ENCODE results near the gene CORO1C. TPM values are rescaled to one million over a fixed set of nuclear protein-coding genes. Genes with fewer than 3 reads are reported as not detected.

CORO1C gene
- total RNA-seq, 1 donor from 2014 or later: 391 TPM

GRCh38 chr12:108720757-108721514 lies 10.4 kb downstream of the CORO1C start:
- H4K20me1 ChIP-seq (ENCODE audit: insufficient read depth, low read length): peaks cover 18% of the 10 kb centered on the region
- no peak overlapping the region for H2AFZ ChIP-seq (ENCODE audit: low read depth, low read length)
- Mint-ChIP-seq H3K27ac (ENCODE audit: unreplicated experiment) (peak overlapping the region; percentile 79), H3K4me3 (ENCODE audit: unreplicated experiment) (no peak overlapping the region), H3K9me3 (ENCODE audit: unreplicated experiment) (no peaks in the 10 kb centered on the region), H3K36me3 (ENCODE audit: low read depth, unreplicated experiment) (peaks cover 11% of the 10 kb centered on the region), H3K4me1 (ENCODE audit: low read depth, unreplicated experiment) (peaks cover 73% of the 10 kb centered on the region), H3K27me3 (ENCODE audit: low read depth, unreplicated experiment) (no peaks in the 10 kb centered on the region)
- no peaks in the 10 kb centered on the region for H3K36me3 ChIP-seq (ENCODE audit: insufficient read depth, low read length)
- FAIRE-seq (no peak), DNase-seq (ENCODE audit: low read depth) (peak; percentile 63)
- peaks cover 58% of the 10 kb centered on the region for H3K4me1 ChIP-seq (ENCODE audit: insufficient read depth, low read length)
- H3K27me3 ChIP-seq (ENCODE audit: insufficient read depth, low read length): no peaks in the 10 kb centered on the region
- no peaks in the 10 kb centered on the region for H3K9me3 ChIP-seq (ENCODE audit: insufficient read depth, low read depth, low read length)
- H3K4me3 ChIP-seq (ENCODE audit: insufficient read depth, low read depth, low read length): no peak overlapping the region
- H3K4me2 ChIP-seq (ENCODE audit: low read length): peak overlapping the region; percentile 68
- peak overlapping the region; percentile 98 for H3K27ac ChIP-seq (ENCODE audit: low read depth, low read length)
- peaks cover 96% of the 10 kb centered on the region for H3K79me2 ChIP-seq (ENCODE audit: insufficient read depth, low read length)
- peak overlapping the region; percentile 81 for H3K9ac ChIP-seq (ENCODE audit: low read length)
- TF ChIP-seq EZH2 (IDR thresholded peaks at IDR 0.05; ENCODE audit: insufficient read depth, low read length): no peak
- TF ChIP-seq CTCF (IDR thresholded peaks at IDR 0.05; ENCODE audit: insufficient read depth, low read depth, low read length): no peak

- H3K27ac ChIP-seq (ENCODE audit: low read depth, low read length): peak overlapping the region; percentile 17
- H3K9ac ChIP-seq (ENCODE audit: low read length): no peak overlapping the region
- H3K27me3 Mint-ChIP-seq (ENCODE audit: low read depth, unreplicated experiment): no peaks in the 10 kb centered on the region
- no peak overlapping the region for H2AFZ ChIP-seq (ENCODE audit: low read depth, low read length)
- no peak overlapping the region for H3K4me3 ChIP-seq (ENCODE audit: insufficient read depth, low read depth, low read length)
- no peak for FAIRE-seq
- H4K20me1 ChIP-seq (ENCODE audit: insufficient read depth, low read length): peaks cover 54% of the 10 kb centered on the region
- peaks cover 100% of the 10 kb centered on the region for H3K79me2 ChIP-seq (ENCODE audit: insufficient read depth, low read length)
- peaks cover 32% of the 10 kb centered on the region for H3K4me1 ChIP-seq (ENCODE audit: insufficient read depth, low read length)
- no peak for DNase-seq (ENCODE audit: low read depth)
- H3K27ac Mint-ChIP-seq (ENCODE audit: unreplicated experiment): peak overlapping the region; percentile 4
- no peaks in the 10 kb centered on the region for H3K27me3 ChIP-seq (ENCODE audit: insufficient read depth, low read length)
- no peak for TF ChIP-seq CTCF (IDR thresholded peaks at IDR 0.05; ENCODE audit: insufficient read depth, low read depth, low read length)
- no peak for TF ChIP-seq EZH2 (IDR thresholded peaks at IDR 0.05; ENCODE audit: insufficient read depth, low read length)
- H3K36me3 Mint-ChIP-seq (ENCODE audit: low read depth, unreplicated experiment): peaks cover 14% of the 10 kb centered on the region
- H3K4me1 Mint-ChIP-seq (ENCODE audit: low read depth, unreplicated experiment): peaks cover 56% of the 10 kb centered on the region
- H3K36me3 ChIP-seq (ENCODE audit: insufficient read depth, low read length): peaks cover 7% of the 10 kb centered on the region
- H3K9me3 ChIP-seq (ENCODE audit: insufficient read depth, low read depth, low read length): no peaks in the 10 kb centered on the region
- no peaks in the 10 kb centered on the region for H3K9me3 Mint-ChIP-seq (ENCODE audit: unreplicated experiment)
- no peak overlapping the region for H3K4me3 Mint-ChIP-seq (ENCODE audit: unreplicated experiment)
- H3K4me2 ChIP-seq (ENCODE audit: low read length): no peak overlapping the region
Observed at GRCh38 chr12:108717243-108717642, 14.1 kb downstream of the CORO1C start.

GRCh38 chr12:108714866-108715265 lies 16.5 kb downstream of the CORO1C start:
- Histone ChIP-seq H3K27me3 (ENCODE audit: insufficient read depth, low read length) (no peaks in the 10 kb centered on the region), H3K79me2 (ENCODE audit: insufficient read depth, low read length) (peaks cover 100% of the 10 kb centered on the region), H3K36me3 (ENCODE audit: insufficient read depth, low read length) (peaks cover 12% of the 10 kb centered on the region), H3K9me3 (ENCODE audit: insufficient read depth, low read depth, low read length) (no peaks in the 10 kb centered on the region), H3K4me1 (ENCODE audit: insufficient read depth, low read length) (peaks cover 16% of the 10 kb centered on the region), H3K27ac (ENCODE audit: low read depth, low read length) (no peak overlapping the region), H3K4me3 (ENCODE audit: insufficient read depth, low read depth, low read length) (no peak overlapping the region), H4K20me1 (ENCODE audit: insufficient read depth, low read length) (peaks cover 75% of the 10 kb centered on the region), H3K9ac (ENCODE audit: low read length) (no peak overlapping the region), H3K4me2 (ENCODE audit: low read length) (no peak overlapping the region), H2AFZ (ENCODE audit: low read depth, low read length) (no peak overlapping the region)
- FAIRE-seq: no peak
- Mint-ChIP-seq H3K4me3 (ENCODE audit: unreplicated experiment) (no peak overlapping the region), H3K9me3 (ENCODE audit: unreplicated experiment) (no peaks in the 10 kb centered on the region), H3K36me3 (ENCODE audit: low read depth, unreplicated experiment) (peaks cover 14% of the 10 kb centered on the region), H3K27ac (ENCODE audit: unreplicated experiment) (peak overlapping the region; percentile 0), H3K4me1 (ENCODE audit: low read depth, unreplicated experiment) (peaks cover 45% of the 10 kb centered on the region), H3K27me3 (ENCODE audit: low read depth, unreplicated experiment) (no peaks in the 10 kb centered on the region)
- DNase-seq (ENCODE audit: low read depth): no peak
- TF ChIP-seq EZH2 (IDR thresholded peaks at IDR 0.05; ENCODE audit: insufficient read depth, low read length): no peak
- no peak for TF ChIP-seq CTCF (IDR thresholded peaks at IDR 0.05; ENCODE audit: insufficient read depth, low read depth, low read length)

Data from astrocyte (in vitro differentiated cells and primary cell).